ENCODE data around the gene VILL.

DNA sequence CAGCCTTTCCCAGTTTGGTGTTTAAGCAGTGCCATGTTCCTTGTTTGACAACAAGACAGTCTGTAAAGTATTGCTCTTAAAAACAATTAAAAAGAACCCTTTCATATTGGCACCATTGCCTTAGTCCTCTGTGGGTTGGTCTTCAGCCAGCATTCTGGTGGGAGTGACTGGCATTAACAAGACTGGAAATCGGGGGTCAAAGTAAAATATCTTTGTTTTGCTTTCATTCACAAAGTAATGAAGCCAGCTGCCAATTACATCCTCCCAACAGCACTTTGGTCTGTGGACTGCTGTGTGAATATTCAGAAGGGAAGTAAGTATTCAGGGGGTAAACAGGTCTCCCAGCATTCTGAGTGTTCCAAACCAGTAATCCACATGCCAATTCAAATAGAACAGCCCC lies 8.3 kb upstream of the VILL start:
- TF ChIP-seq, protein P1, sequence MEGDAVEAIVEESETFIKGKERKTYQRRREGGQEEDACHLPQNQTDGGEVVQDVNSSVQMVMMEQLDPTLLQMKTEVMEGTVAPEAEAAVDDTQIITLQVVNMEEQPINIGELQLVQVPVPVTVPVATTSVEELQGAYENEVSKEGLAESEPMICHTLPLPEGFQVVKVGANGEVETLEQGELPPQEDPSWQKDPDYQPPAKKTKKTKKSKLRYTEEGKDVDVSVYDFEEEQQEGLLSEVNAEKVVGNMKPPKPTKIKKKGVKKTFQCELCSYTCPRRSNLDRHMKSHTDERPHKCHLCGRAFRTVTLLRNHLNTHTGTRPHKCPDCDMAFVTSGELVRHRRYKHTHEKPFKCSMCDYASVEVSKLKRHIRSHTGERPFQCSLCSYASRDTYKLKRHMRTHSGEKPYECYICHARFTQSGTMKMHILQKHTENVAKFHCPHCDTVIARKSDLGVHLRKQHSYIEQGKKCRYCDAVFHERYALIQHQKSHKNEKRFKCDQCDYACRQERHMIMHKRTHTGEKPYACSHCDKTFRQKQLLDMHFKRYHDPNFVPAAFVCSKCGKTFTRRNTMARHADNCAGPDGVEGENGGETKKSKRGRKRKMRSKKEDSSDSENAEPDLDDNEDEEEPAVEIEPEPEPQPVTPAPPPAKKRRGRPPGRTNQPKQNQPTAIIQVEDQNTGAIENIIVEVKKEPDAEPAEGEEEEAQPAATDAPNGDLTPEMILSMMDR (IDR thresholded peaks at IDR 0.05), result no peak
- TF ChIP-seq POLR2A (IDR thresholded peaks at IDR 0.05) (no peak), POLR2AphosphoS5 (IDR thresholded peaks at IDR 0.05) (no peak)
